GM19023 (cell line): ENCODE results near the gene BUB1B.

Experiments used
- ATAC-seq: cut with Tn5 transposase; IDR thresholded peaks from one replicate; pipeline ENCODE4 v1.9.1; 2021; ENCODE audit warnings: mild to moderate bottlenecking, moderate library complexity; ENCODE audit not compliant: unreplicated experiment

Gene BUB1B

DNA sequence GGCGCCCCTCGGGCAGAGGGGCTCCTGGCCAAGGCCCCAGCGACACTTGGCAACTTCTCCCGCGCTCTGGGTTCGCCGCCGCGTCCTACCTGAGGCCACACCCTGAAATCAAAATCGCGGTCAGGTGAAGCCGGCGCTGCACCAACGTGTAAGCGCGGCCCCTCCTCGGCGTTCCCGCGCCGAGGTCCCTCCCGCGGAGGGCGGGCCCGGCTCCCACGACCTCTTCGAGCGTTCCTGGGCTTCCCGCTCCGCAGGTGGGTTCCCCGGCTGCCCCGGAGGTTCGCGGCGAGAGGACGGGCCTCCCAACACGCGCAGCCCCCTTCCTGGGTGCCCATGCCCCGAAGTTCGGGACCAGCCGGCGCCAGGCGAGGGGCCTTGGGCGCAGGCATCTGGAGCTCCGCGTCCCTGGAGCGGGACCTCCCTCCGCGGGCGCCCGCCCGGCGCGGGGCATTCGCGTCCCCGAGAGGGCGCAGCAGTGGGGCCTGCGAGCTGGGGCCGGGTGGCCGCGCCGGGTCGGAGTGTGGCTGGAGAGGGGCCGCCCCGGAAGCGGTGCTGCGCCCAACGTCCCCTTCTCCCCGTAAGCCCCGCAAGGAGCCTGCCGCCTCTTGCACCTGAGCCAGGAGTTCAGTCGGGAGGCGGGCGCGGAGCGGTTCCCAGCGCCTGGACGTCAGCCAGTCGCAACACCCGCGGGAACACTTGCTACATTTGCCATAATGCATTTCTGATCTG lies 91.7 kb downstream of the BUB1B start:
- ATAC-seq, result no peak

DNA sequence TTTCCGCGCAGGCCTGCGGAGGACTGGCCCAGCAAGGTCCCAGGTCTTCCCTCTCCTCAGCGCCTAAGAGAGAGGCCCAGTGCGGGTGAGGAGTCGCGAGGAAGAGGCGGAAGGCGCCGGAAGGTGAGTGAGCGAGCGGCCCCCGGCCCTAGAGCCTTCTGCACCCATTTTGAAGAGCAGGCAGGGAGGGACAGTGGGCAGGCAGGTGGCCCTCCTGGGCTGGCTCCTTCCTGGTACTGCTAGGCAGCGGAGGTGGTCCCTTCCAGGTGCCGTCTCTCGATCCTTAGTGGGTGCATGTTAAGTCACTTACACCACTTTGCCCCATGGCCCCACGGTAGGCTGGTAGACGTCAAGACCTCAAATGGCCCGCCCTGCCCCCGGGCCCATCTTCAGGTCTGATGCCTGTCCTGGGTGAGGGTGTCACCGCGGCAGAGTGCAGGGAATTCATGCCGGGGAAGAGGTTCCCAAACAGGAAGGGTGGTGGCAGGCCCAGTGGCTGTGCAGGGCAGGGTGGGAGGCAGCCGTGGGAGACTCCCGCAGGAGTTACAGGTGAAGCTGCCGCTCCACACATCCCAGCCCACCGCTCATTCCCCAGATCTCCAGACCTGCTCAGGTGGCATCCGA lies 92.4 kb downstream of the BUB1B start:
- no peak for ATAC-seq

DNA sequence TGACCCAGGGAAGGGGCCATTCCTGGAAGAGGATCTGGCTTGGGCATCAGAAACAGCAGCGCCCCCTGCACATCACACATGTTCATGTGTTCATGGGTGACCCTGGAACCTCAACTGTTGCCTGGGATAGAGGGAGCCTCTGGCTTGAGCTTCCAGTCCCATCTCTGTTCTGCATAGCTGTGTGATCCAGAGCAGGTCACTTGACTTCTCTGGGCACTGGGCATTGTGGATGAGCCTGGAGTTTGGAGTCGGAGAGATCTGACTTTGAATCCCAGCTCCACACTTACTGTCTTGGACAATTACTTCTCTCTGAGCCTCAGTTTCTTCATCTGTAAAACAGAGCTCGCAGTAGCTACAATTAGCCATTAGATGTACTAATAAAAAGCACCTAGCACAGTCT lies 93.6 kb downstream of the BUB1B start:
- no peak for ATAC-seq

DNA sequence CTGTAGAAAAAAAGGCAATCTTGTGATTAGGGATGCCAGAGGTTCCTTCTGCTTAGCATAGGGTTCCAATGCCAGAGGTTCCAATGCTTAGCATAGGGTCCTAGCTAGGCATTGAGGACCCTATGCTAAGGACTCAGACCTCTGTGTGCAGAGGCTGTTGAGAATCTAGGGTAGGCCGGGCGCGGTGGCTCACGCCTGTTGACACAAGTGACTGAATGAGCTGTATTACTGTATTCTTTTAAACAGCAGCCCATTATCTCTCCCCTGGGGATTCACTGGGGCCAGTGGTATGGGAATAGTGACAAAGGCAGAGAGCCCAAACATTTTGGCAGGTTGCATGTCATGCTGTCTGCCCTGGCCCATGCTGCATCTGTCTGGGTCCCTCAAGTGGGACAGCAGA lies 94.2 kb downstream of the BUB1B start:
- no peak for ATAC-seq

DNA sequence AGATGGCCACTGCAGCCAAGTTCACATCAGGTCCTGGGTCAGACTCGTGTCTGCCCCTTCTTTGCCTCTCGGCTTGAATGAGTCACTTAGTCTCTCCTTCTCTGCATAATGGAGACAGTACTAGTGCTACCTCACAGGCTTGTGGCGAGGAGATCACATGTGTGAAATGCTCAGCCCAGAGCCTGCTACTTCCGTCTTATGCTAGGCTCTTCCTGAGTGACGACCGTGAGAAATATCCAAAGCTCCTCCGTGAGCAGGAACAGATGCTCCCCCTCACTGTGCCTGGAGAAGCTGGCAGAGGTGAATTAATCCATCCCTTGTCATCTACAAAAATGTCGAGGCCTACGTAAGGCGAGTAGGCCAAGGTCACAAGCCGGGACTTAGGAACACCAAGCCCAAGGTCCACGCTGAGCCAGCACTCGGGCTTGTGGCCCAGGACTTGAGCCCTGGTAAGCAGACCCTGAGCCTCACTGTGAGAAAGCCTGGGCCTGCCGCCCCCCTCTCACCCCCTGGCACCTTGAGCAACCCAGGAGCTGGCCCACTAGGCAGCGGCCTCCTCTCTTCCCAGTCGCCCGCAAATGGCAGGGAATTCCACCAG lies 95.9 kb downstream of the BUB1B start:
- no peak for ATAC-seq

DNA sequence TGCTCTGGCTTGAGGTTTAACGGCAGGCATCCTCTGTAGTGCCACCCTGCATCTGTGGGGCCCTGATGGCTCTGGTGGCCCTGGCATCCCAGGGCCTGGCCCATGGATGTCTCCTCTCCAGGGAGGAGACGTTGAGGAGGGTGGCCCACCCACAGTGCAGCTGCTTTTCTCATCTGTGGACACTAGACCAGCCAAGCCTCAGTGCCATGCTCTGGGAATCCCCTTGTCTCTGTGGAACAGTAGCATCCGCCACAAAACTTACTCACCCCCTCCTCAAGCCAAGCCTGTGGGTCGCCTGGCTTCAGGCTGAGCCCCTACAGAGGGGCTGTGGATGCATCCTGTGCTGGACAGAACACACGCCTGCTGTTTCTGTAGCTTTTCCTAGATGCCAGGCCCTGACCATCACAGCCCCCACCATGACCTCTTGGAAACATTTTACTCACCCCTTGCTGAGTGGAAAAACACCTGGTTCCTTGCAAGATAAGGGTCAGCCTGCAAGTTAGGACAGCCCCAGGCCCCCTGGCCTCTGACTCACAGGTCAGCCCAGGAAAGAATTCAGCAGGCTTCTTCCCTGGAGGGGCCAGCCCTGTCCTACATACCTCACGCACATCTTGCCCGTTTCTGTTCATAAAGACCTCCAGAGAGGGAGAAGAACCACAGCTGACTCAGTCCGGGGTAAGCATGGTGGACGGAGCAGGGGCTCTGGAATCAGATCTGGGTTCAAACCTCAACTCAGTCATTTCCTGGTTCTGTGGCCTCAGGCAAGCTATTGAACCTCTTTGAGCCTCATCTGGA lies 97.0 kb downstream of the BUB1B start:
- no peak for ATAC-seq

DNA sequence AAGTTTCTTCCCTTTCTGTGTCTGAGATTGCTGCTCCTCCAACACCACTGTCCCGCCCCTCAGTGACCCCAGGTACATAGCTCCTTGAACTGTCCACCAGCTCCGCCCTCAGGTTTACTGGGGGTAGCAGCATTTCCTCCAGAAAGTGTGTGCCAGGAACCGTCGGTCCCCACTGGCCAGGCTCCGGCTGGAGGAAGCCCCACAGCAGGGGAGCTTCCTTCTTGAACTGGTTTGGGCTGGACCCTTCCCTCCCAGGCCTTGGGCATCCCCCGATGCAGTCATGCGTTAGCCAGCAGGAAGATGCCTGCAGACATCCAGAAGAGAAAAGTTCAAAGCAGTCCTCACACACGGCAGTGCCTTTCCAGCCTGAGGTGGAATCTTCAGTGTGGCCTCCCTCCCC lies 97.7 kb downstream of the BUB1B start:
- no peak for ATAC-seq

DNA sequence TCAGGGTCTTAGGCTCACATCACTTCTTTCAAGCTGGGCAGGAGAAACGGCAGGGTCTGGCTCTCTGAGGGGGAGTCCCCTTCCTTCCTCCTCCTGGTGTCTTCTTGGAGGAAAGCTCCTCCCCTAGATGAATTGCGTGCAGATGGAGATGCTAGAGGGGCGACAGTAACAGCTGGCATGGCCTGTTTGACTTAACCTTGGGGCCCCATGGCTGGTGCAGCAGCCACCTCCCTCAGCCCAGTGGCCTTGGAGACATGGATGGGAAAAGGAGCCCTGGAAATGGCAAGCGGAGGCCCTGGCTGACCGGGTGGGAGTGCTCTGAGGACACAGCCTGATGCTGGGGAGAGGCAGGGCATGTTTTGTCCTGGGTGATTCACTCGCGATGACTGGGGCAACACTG lies 98.2 kb downstream of the BUB1B start:
- no peak for ATAC-seq

DNA sequence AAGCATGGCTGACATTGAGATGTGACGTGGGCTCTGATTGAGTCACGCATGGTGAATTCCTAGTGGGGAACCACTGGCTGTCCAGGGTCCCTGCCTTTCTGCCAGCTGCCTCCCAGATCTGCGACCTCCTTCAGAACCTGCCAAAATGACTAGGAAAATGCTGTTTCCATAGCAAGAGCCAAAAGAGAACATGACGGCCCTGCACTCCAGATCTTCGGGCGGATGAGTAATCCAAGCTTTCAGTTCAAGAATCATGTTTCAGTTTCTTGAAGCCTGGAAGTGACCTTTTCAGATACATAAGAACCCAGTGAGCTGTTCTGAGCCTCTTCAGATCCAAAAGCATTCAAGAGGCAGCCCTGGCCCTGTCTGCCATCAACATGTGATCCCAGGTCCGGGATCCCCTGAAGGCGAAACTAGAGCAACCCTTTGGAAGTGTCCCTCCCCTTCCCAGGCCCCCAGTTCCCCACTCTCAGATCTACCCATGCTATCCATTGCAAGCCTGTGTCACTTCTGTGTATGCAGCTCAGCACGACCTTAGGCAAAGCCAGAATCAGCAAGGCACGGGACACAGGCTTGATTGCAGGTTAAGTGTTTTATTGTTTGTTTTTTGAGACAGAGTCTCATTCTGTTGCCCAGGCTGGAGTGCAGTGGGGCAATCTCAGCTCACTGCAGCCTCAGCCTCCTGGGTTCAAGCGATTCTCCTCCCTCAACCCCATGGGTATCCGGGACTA lies 102.3 kb downstream of the BUB1B start:
- ATAC-seq, result no peak

DNA sequence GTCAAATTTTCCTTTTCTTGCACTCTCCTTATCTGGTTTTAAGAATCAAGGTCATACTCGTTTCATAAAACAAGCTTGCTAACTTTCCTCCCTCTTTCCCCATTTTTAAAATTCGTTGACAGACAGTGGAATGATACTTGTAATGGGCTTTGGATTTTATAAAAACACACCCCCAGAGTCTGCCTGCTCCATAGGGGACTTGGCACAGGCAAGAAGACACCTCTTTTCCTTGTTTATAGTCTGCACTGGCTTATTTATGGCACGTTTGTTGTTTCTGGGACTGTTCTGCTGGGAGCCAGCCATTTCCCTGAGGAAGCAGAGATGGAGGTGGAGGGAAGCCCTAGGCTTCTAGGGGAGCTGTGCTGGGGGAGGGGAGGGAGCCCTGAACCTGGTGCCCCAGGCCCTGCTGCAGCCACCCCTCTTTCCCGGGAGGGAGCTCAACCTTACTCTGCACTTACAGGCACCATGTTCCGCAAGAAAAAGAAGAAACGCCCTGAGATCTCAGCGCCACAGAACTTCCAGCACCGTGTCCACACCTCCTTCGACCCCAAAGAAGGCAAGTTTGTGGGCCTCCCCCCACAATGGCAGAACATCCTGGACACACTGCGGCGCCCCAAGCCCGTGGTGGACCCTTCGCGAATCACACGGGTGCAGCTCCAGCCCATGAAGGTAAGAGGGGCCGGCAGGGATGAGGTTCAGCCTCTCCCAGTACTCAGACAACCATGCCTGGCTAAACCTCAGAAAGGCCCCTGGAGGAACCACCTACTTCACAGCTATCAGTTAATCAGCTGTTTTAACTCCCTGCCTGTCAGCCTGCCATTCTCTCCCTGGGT lies 103.7 kb downstream of the BUB1B start:
- ATAC-seq, result no peak

DNA sequence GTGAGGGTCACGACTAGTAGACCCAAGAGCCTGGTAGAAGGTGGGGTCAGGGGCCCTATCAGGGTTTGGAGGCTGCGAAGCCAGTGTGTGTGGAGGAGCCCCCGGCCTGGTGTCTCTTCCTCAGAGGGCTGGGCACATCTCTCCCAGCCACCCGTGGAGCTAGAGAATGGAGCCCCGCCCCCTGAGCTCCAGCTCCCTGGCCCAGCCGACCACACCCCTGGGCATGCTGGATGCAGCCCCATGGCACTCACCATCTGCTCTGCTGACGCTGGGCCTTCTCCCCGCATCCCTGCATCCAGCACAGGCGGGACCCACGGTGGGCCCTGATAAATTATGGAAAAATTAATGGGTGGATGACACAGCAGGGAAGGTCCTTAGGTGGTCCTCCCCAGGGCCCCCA lies 104.5 kb downstream of the BUB1B start:
- no peak for ATAC-seq

DNA sequence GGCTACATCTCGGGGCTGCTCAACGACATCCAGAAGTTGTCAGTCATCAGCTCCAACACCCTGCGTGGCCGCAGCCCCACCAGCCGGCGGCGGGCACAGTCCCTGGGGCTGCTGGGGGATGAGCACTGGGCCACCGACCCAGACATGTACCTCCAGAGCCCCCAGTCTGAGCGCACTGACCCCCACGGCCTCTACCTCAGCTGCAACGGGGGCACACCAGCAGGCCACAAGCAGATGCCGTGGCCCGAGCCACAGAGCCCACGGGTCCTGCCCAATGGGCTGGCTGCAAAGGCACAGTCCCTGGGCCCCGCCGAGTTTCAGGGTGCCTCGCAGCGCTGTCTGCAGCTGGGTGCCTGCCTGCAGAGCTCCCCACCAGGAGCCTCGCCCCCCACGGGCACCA lies 105.0 kb downstream of the BUB1B start:
- ATAC-seq, result no peak

DNA sequence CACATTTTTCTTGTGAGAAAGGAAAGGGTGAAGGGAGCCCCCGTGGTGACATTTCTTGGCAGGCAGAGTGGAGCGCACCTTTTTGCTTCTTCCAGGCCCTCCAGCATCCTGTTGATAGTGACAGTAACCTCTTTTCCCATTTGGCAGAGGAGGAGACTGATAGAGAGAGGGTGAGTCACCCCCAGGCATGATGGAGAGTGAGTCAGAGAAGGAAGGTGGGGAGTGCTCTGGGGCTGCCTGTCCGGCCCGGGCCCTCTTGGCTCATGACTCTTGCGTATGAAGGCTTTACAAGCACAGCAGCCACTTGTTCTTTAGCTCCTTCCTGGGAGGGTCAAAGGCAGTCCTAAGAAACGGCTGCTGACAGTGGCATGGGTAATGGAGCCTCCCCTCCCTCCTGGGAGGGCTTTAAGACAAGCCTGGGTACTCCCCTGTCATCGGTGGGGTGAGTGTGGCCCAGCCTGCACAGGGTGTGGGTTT lies 106.0 kb downstream of the BUB1B start:
- no peak for ATAC-seq

DNA sequence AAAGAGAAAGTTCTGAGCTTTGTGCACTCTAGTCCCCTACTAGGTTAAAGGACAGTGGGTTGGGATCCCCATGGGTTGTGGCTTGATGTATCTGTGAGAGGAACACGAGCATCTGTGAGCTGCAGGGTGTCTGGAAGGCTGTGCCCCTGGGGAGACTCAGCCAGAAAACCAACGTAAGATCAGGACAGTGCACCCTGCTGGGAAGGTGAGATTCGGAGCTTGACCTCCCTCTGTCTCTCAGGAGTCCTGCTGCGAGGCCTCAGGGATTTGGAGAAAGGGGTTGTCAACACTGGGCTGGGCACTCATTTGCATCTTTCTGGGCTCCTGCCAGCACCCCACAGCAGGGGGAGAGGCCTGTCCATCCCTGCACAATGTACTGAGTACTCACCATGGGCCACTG lies 106.8 kb downstream of the BUB1B start:
- no peak for ATAC-seq

DNA sequence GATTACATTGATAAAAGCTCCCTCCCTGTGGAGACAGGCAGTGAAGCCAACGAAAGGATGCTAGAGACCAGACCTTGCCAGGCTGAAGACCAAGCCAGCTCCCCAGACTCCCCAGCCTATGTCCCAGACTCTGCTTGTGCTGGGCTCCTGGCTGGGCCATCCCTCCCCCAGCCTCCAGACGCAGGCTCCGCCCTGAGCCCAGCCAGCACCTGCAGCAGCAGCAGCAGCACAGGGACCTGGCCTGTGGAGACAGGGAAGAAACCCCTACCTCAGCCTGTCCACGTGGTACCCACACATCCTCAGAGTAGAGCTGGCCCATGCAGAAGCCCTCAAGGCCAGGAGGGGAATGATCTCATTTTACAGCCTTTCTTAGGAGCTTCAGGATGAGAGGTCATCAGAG lies 108.7 kb downstream of the BUB1B start:
- no peak for ATAC-seq

DNA sequence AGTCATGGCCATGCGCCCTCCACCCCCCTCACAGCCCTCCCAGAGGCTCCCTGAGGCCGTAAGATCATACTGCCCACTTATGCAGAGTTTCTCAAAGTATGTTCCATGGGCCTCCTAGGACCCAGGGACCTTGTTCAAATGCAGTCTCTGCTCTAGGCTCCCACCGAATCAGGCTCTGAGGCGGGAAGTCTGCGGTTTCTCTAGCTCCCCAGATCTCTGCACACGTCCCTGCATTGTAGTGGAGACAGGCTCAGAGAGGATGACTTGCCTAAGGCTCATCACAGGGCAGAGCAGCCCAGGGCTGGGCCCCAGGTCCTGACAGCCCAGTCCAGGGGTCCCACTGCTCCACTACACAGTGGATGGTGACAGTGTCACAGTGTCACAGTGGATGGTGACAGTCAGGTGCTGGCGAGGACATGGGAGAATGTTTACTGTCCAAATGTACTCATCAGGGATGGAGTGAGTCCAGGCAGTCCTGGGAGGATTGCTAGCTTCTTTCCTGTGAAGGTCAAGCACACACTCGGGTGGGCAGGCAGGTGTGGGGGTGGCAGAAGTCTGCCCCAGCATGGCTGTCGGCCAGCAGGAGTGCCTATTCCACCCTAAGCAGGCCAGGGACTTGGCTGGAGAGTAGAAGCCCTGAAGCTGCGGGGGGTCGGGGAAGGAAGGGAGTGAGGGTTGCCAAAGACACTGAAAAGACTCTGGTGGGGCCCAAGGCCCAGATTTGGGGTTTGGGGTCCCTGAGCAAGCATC lies 109.6 kb downstream of the BUB1B start:
- no peak for ATAC-seq
